B cell (primary cell): Measurements from ENCODE around the gene KIF1A. TPM values are rescaled to one million over a fixed set of nuclear protein-coding genes. Genes with fewer than 3 reads are reported as not detected.

ENCODE experiments used
- ATAC-seq: fragments of 200-7000 bp; cut with Tn5 transposase; one replicate; pipeline ENCODE4 v1.10.0; 2021; ENCODE audit warnings: low read depth, mild to moderate bottlenecking, moderate number of reproducible peaks, moderate library complexity
- CTCF ChIA-PET: fragments of 350-600 bp; sonication (Branson Sonifier 250); formaldehyde crosslinking; loops from one replicate; lab custom pipeline; 2021; ENCODE audit warnings: antibody characterized with exemption, inconsistent platforms; lab: Charles Lee
- POLR2A ChIA-PET: fragments of 350-600 bp; sonication (Branson Sonifier 250); formaldehyde crosslinking; loops from one replicate; lab custom pipeline; 2021; ENCODE audit warnings: antibody characterized with exemption; lab: Charles Lee
- DNase-seq: peaks from one replicate; pipeline ENCODE4 v3.0.0; 2013
- H2AFZ ChIP-seq: 2 replicates; pipeline ENCODE4 v1.6.1; 2012; ENCODE audit warnings: mild to moderate bottlenecking, low read depth, low read length; ENCODE audit not compliant: insufficient read depth, poor library complexity, severe bottlenecking
- H3K27ac ChIP-seq, 2 donors: 1 replicate in 1 of 2; 2 replicates in 1 of 2; pipeline ENCODE4 v1.5.1; 2012 to 2013; ENCODE audit warnings: low read length in 2 of 2, mild to moderate bottlenecking in 2 of 2, moderate library complexity in 1 of 2
- H3K27me3 ChIP-seq, 4 experiments: fragments of 200-600 bp in 1 of 4; sonication (generic) in 1 of 4; replicated peaks in 1 of 4; 1 replicate in 2 of 4; 2 replicates in 2 of 4; pipeline versions ENCODE4 v1.6.1 to v1.7.0; 2013 to 2016; ENCODE audit warnings: low read length in 3 of 4, mild to moderate bottlenecking in 2 of 4, mixed read lengths in 1 of 4, moderate library complexity in 1 of 4; ENCODE audit not compliant: insufficient read depth in 4 of 4, control insufficient read depth in 3 of 4; ENCODE audit errors: control extremely low read depth in 1 of 4
- H3K36me3 ChIP-seq, 2 experiments: replicated peaks in 1 of 2; 1 replicate in 1 of 2; 2 replicates in 1 of 2; pipeline versions ENCODE4 v1.6.1 to v1.7.1; 2013; ENCODE audit warnings: low read length in 1 of 2; ENCODE audit not compliant: insufficient read depth in 2 of 2, control insufficient read depth in 1 of 2; ENCODE audit errors: control extremely low read depth in 1 of 2, extremely low read depth in 1 of 2
- H3K4me1 ChIP-seq, 2 donors: fragments of 200-600 bp in 1 of 2; sonication (generic) in 1 of 2; 1 replicate in 1 of 2; 2 replicates in 1 of 2; pipeline versions ENCODE4 v1.5.1 to v1.6.1; 2013 to 2017; ENCODE audit warnings: low read length in 2 of 2; ENCODE audit not compliant: control insufficient read depth in 2 of 2, insufficient read depth in 2 of 2
- H3K4me2 ChIP-seq: replicated peaks from 2 replicates; pipeline ENCODE3; 2012; ENCODE audit warnings: mild to moderate bottlenecking, low read depth, low read length; ENCODE audit not compliant: poor library complexity, severe bottlenecking
- H3K4me3 ChIP-seq, 5 experiments: fragments of 200-600 bp in 1 of 5; sonication (generic) in 1 of 5; 1 replicate in 3 of 5; 2 replicates in 2 of 5; pipeline versions ENCODE4 v1.5.1 to v1.7.0; 2011 to 2016; ENCODE audit warnings: low read length in 4 of 5, mild to moderate bottlenecking in 4 of 5, low read depth in 2 of 5, control low read depth in 1 of 5, moderate library complexity in 1 of 5; ENCODE audit not compliant: insufficient read depth in 1 of 5; ENCODE audit errors: control extremely low read depth in 1 of 5, extremely low read depth in 1 of 5
- H3K79me2 ChIP-seq: fragments of 200-600 bp; sonication (generic); one replicate; pipeline ENCODE4 v1.6.0; 2016; ENCODE audit warnings: low read length; ENCODE audit not compliant: control insufficient read depth, insufficient read depth
- H3K9ac ChIP-seq: fragments of 200-600 bp; sonication (generic); 2 replicates; pipeline ENCODE4 v1.6.1; 2017; ENCODE audit warnings: mild to moderate bottlenecking, low read length, moderate library complexity
- H3K9me3 ChIP-seq, 3 donors: one replicate each; pipeline versions ENCODE4 v1.6.1 to v1.7.1; 2013; ENCODE audit warnings: low read length in 2 of 3; ENCODE audit not compliant: control insufficient read depth in 2 of 3, insufficient read depth in 1 of 3; ENCODE audit errors: control extremely low read depth in 1 of 3
- H4K20me1 ChIP-seq: 2 replicates; pipeline ENCODE4 v1.6.0; 2012; ENCODE audit warnings: mild to moderate bottlenecking, low read length; ENCODE audit not compliant: insufficient read depth, control insufficient read depth, poor library complexity, severe bottlenecking
- H3K27ac Mint-ChIP-seq: one replicate; pipeline ENCODE4 v1.8.0; 2021; ENCODE audit warnings: mixed read lengths
- H3K27me3 Mint-ChIP-seq: one replicate; pipeline ENCODE4 v1.8.0; 2021; ENCODE audit warnings: mixed read lengths
- H3K4me1 Mint-ChIP-seq: one replicate; pipeline ENCODE4 v1.8.0; 2021; ENCODE audit warnings: mixed read lengths
- H3K4me3 Mint-ChIP-seq: one replicate; pipeline ENCODE4 v1.8.0; 2021; ENCODE audit warnings: mixed read lengths
- H3K9me3 Mint-ChIP-seq: one replicate; pipeline ENCODE4 v1.8.0; 2022; ENCODE audit warnings: mixed read lengths; ENCODE audit not compliant: insufficient read depth
- CTCF ChIP-seq: fragments of 200-600 bp; IDR thresholded peaks from one replicate; pipeline ENCODE4 v1.8.0; 2022; ENCODE audit warnings: antibody characterized with exemption, mild to moderate bottlenecking
- EZH2 ChIP-seq: IDR thresholded peaks from 2 replicates; pipeline ENCODE4 v1.6.1; 2012; ENCODE audit warnings: borderline replicate concordance, low read depth, mild to moderate bottlenecking, moderate library complexity, low read length; ENCODE audit not compliant: insufficient read depth, poor library complexity, severe bottlenecking
- WGBS: methylation state at CpG from one replicate; pipeline ENCODE4 v1.1.5; 2013; ENCODE audit warnings: missing lambda C conversion rate; ENCODE audit not compliant: insufficient coverage; 5-methylcytosine and 5-hydroxymethylcytosine counted together
- intact Hi-C: fragments of 100-400 bp; cut with micrococcal nuclease; formaldehyde crosslinking; loops from one replicate; pipeline ENCODE4 v1.10.0; 2022
- polyA plus RNA-seq: library from polyadenylated mRNA; depleted of rRNA; stranded (reverse); fragments of >200 nt; gene quantifications from 2 replicates; pipeline ENCODE4 v1.2.3, GENCODE V29; 2012
- total RNA-seq, 2 donors: library from RNA; stranded (reverse); fragments of 120-200 nt in 1 of 2; gene quantifications; 1 replicate in 1 of 2; 2 replicates in 1 of 2; pipeline versions ENCODE4 v1.2.3 to v1.2.4, GENCODE V29; 2013 to 2022

KIF1A gene
- total and polyA plus RNA-seq, 2 donors (not counting 1 experiment from before 2014, with no cell fraction given): not detected

GRCh38 chr2:240812721-240813120 lies 7.3 kb downstream of the KIF1A start:
- CTCF ChIA-PET: no interaction called here
- no peak for TF ChIP-seq EZH2
- TF ChIP-seq CTCF: no peak
- no peaks in the 10 kb centered on the region for H3K36me3 ChIP-seq
- H2AFZ ChIP-seq: no peak overlapping the region
- intact Hi-C loops: no loop called here
- ATAC-seq: no peak
- no peak overlapping the region for H3K4me3 ChIP-seq
- WGBS: 83% methylated on average over 20 of the region's 20 CpGs
- H4K20me1 ChIP-seq: no peaks in the 10 kb centered on the region
- H3K9me3 ChIP-seq: peaks cover 0 to 29% (median 0%) of the 10 kb centered on the region in 3 donors
- no peaks in the 10 kb centered on the region for H3K4me1 ChIP-seq
- H3K9ac ChIP-seq: no peak overlapping the region
- H3K4me2 ChIP-seq: no peak overlapping the region
- DNase-seq: no peak
- no peak overlapping the region for H3K27ac Mint-ChIP-seq
- POLR2A ChIA-PET: no interaction called here
- H3K27ac ChIP-seq: no peak overlapping the region
- no peak overlapping the region for H3K4me3 Mint-ChIP-seq
- H3K4me1 Mint-ChIP-seq: no peaks in the 10 kb centered on the region
- peaks cover 0 to 12% (median 0%) of the 10 kb centered on the region in 4 experiments for H3K27me3 ChIP-seq
- no peaks in the 10 kb centered on the region for H3K9me3 Mint-ChIP-seq
- peaks cover 22% of the 10 kb centered on the region for H3K27me3 Mint-ChIP-seq
- H3K79me2 ChIP-seq: no peaks in the 10 kb centered on the region

- ChIA-PET CTCF (no interaction called here), POLR2A (no interaction called here)
- TF ChIP-seq EZH2 (no peak), CTCF (no peak)
- intact Hi-C loops: no loop called here
- Histone ChIP-seq H3K4me3 (no peak overlapping the region), H3K27me3 (peaks cover 0 to 8% (median 0%) of the 10 kb centered on the region in 4 experiments), H3K4me1 (no peaks in the 10 kb centered on the region), H3K36me3 (no peaks in the 10 kb centered on the region), H2AFZ (no peak overlapping the region), H4K20me1 (no peaks in the 10 kb centered on the region), H3K27ac (no peak overlapping the region), H3K4me2 (no peak overlapping the region), H3K9me3 (peaks cover 0 to 29% (median 0%) of the 10 kb centered on the region in 3 donors), H3K79me2 (no peaks in the 10 kb centered on the region), H3K9ac (no peak overlapping the region)
- no peak overlapping the region for H3K27ac Mint-ChIP-seq
- WGBS: 98% methylated on average over 10 of the region's 10 CpGs
- no peak overlapping the region for H3K4me3 Mint-ChIP-seq
- ATAC-seq (no peak), DNase-seq (no peak)
- peaks cover 19% of the 10 kb centered on the region for H3K27me3 Mint-ChIP-seq
- no peaks in the 10 kb centered on the region for H3K4me1 Mint-ChIP-seq
- H3K9me3 Mint-ChIP-seq: no peaks in the 10 kb centered on the region
Measured at GRCh38 chr2:240812301-240812680, 7.7 kb downstream of the KIF1A start.
